Glutamatergic neuron (in vitro differentiated cells): Measurements from ENCODE around the gene OAF. TPM values are rescaled to one million over a fixed set of nuclear protein-coding genes. Genes with fewer than 3 reads are reported as not detected.

ENCODE experiments used
- DNase-seq: peaks from one replicate; pipeline ENCODE4 v3.0.0; 2022
- H3K27ac Mint-ChIP-seq: one replicate; pipeline ENCODE4 v1.8.0; 2020; ENCODE audit warnings: mild to moderate bottlenecking, mixed read lengths, inconsistent platforms; ENCODE audit not compliant: unreplicated experiment
- H3K27me3 Mint-ChIP-seq: one replicate; pipeline ENCODE4 v1.8.0; 2020; ENCODE audit warnings: mild to moderate bottlenecking, moderate library complexity, mixed read lengths, inconsistent platforms; ENCODE audit not compliant: unreplicated experiment
- H3K36me3 Mint-ChIP-seq: one replicate; pipeline ENCODE4 v1.8.0; 2020; ENCODE audit warnings: mild to moderate bottlenecking, mixed read lengths, inconsistent platforms; ENCODE audit not compliant: unreplicated experiment
- H3K4me1 Mint-ChIP-seq: one replicate; pipeline ENCODE4 v1.8.0; 2020; ENCODE audit warnings: mild to moderate bottlenecking, low read depth, mixed read lengths, inconsistent platforms; ENCODE audit not compliant: unreplicated experiment
- H3K4me3 Mint-ChIP-seq: one replicate; pipeline ENCODE4 v1.8.0; 2020; ENCODE audit warnings: mild to moderate bottlenecking, mixed read lengths, inconsistent platforms; ENCODE audit not compliant: unreplicated experiment
- H3K9me3 Mint-ChIP-seq: one replicate; pipeline ENCODE4 v1.8.0; 2020; ENCODE audit warnings: mild to moderate bottlenecking, moderate library complexity, mixed read lengths, inconsistent platforms; ENCODE audit not compliant: unreplicated experiment
- total RNA-seq: library from RNA; stranded (reverse); fragmentation: NEBNext Ultra II Directional; extraction: Animal tissue kit (Norgen Biotek cat#: 25700); gene quantifications from one replicate; pipeline ENCODE4 v1.2.1, GENCODE V29; 2021; ENCODE audit not compliant: unreplicated experiment
- TF ChIP-seq, protein P1 (sequence below): fragments of 200-600 bp; sonication (generic); IDR thresholded peaks from one replicate; pipeline ENCODE4 v1.5.0; 2021; ENCODE audit not compliant: partially characterized antibody, unreplicated experiment

Gene OAF
- total RNA-seq, 1 donor from 2014 or later: not detected

DNA sequence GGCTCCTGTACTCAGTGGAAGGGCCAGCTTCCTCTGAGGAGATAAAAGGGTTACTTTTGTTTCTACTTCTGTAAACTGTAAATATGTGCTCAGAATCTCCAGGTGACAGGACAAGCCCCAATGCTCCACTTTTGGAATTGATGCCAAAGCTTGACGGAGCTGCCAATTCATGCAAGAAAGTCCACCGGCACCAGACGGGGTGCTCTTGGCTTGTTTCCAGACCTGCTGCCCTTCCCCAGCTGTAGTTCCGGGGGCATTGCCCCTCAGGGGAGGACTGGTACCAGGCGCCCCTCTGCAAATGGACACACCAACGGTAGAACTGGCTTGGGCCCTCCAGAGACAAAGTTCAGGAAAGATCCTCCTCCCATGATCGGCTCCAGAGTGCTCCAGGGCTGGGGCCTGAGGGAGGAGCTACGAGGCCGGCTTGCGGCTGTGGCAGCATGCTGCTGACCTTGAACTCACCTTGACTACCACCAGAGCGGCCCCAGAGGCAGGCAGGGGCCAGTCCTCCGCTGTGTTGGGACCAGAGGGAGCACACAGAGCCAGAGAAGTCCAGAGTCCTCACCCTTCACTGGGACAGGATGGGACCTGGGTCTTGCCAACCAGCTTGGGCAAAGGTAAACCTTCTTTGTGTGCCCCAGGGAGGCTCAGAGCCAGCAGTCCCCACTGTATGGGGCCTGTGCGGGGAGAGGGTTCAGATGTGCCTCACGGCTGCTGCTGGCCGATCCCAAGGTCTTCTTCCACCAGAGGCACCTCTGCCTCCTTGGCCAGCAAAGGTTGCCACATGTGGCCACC, 17.8 kb upstream of the OAF start:
- H3K4me1 Mint-ChIP-seq: peaks cover 10% of the 10 kb centered on the region
- no peak for DNase-seq
- H3K27me3 Mint-ChIP-seq: peaks cover 6% of the 10 kb centered on the region
- H3K4me3 Mint-ChIP-seq: no peak overlapping the region
- TF ChIP-seq, protein P1, sequence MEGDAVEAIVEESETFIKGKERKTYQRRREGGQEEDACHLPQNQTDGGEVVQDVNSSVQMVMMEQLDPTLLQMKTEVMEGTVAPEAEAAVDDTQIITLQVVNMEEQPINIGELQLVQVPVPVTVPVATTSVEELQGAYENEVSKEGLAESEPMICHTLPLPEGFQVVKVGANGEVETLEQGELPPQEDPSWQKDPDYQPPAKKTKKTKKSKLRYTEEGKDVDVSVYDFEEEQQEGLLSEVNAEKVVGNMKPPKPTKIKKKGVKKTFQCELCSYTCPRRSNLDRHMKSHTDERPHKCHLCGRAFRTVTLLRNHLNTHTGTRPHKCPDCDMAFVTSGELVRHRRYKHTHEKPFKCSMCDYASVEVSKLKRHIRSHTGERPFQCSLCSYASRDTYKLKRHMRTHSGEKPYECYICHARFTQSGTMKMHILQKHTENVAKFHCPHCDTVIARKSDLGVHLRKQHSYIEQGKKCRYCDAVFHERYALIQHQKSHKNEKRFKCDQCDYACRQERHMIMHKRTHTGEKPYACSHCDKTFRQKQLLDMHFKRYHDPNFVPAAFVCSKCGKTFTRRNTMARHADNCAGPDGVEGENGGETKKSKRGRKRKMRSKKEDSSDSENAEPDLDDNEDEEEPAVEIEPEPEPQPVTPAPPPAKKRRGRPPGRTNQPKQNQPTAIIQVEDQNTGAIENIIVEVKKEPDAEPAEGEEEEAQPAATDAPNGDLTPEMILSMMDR: no peak
- no peak overlapping the region for H3K27ac Mint-ChIP-seq
- peaks cover 6% of the 10 kb centered on the region for H3K36me3 Mint-ChIP-seq
- peaks cover 1% of the 10 kb centered on the region for H3K9me3 Mint-ChIP-seq

DNA sequence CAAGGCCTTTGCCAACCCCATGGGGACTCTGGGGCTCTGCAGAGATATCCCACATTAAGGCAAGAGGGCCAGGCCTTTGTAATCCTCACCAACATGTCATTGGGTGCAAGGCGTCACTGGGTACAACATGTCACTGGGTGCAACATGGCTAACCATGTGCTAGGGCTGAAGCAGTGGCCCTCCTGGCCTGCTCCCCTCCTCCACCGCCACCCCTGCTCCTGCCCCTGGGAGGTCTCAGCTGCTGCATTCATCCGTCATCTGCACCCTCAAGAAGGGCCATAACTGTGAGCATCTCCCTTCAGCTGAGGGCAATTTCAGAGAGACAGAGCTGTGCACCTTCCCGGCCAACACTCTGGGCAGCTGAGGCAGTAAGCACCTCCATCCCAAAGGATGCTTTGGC, 16.7 kb upstream of the OAF start:
- Mint-ChIP-seq H3K9me3 (peaks cover 1% of the 10 kb centered on the region), H3K27ac (no peak overlapping the region), H3K36me3 (peaks cover 4% of the 10 kb centered on the region), H3K27me3 (peaks cover 7% of the 10 kb centered on the region), H3K4me1 (peaks cover 10% of the 10 kb centered on the region), H3K4me3 (no peak overlapping the region)
- TF ChIP-seq, protein P1: no peak
- DNase-seq: no peak

DNA sequence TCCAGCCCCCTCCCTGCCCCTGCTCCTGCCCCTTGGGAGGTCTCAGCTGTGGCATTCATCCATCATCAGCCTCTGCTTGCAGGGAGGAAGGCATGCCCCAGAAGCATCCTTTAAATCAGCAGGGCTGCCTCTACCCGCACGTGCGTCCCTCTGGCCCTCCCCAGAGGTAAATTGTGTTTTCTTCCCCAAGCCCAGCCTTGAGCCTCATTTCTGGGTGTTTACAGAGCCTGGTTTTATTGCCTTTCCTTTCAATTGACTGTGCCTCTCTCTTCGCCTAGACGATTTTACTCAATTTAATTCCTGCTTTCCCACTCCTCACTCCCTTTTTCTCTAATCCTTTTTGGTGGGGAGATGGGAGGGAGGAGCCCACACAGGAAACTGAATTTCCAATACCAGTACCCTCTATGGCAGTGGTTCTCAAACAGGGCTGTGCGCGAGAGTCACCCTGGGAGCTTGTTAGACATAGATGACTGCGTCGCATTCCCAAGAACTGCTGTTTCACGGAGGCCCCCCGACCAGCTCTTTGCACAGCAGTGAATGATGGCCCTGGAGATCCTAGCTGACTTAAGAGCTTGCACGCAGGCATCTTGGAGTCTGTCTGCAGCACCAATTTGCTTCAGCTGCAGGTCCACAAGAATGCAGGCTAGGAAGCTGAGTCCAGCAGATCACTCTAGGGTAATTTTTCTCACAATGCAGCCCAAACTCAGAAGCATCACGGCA, 15.1 kb upstream of the OAF start:
- Mint-ChIP-seq H3K27ac (no peak overlapping the region), H3K9me3 (no peaks in the 10 kb centered on the region), H3K36me3 (no peaks in the 10 kb centered on the region), H3K4me1 (peaks cover 16% of the 10 kb centered on the region), H3K27me3 (peaks cover 2% of the 10 kb centered on the region), H3K4me3 (peak overlapping the region; percentile 2)
- TF ChIP-seq, protein P1: no peak
- no peak for DNase-seq

DNA sequence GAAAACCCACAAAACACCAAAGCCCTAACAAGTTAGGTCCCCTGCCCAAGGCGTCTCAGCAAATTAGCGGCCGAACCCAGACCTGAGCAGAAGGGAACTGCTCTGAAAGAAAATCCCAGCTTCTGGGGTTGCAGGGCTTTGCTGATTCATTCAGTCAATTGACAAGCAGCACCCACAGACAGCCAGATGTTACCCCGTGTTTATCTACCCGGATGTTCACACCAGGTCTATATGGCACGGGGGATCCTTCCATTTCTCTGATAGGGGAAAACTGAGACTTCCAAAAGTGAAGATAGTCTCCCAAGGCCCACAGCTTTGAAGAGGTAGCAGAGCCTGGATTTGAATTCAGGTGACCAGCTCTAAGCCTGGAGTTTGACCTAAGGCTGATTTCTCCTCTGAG, 14.0 kb upstream of the OAF start:
- TF ChIP-seq, protein P1: no peak
- Mint-ChIP-seq H3K27ac (no peak overlapping the region), H3K27me3 (peaks cover 2% of the 10 kb centered on the region)

DNA sequence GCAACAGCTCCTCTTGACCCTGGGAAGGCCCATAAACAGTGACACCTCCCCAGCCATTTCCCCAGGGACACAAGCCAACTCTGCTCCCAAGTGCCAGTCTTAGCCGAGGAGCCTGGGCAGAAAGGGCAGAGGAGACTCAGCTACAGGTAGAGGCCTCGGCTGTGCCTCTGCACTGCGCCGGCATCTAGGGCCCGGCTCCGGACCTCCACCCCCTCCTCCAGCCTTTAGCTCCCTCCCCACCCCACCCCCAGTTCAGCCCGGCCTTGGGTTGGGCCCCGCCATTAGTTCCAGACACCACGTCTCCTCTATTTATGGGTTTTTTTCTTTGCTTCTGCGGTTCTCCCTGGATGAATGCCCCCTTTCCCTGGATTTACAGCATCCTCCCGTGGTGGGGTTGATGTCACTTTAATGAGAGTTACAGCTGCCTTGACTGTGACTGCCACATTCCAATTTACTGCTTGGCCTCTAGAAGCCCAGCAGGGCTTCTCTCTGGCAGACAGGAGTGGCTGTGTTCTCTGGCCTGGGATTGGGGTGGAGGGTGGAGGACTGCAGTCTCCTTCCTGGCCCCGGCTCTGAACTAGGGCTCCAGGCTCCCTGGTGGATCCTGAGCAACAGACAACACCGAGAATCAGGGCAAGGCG, 13.5 kb upstream of the OAF start:
- H3K4me3 Mint-ChIP-seq: no peak overlapping the region
- peaks cover 2% of the 10 kb centered on the region for H3K27me3 Mint-ChIP-seq
- no peaks in the 10 kb centered on the region for H3K36me3 Mint-ChIP-seq
- H3K9me3 Mint-ChIP-seq: no peaks in the 10 kb centered on the region
- TF ChIP-seq, protein P1: no peak
- DNase-seq: no peak
- H3K4me1 Mint-ChIP-seq: peaks cover 17% of the 10 kb centered on the region
- H3K27ac Mint-ChIP-seq: no peak overlapping the region

More for the DNA sequence above, 14.0 kb upstream of the OAF start:
- no peaks in the 10 kb centered on the region for H3K36me3 Mint-ChIP-seq
- H3K4me3 Mint-ChIP-seq: no peak overlapping the region
- H3K4me1 Mint-ChIP-seq: peaks cover 14% of the 10 kb centered on the region
- no peak for DNase-seq
- H3K9me3 Mint-ChIP-seq: no peaks in the 10 kb centered on the region
